Peyer's patch (tissue), 4 donors: ENCODE data around the gene ARMC9. TPM values are rescaled to one million over a fixed set of nuclear protein-coding genes. Genes with fewer than 3 reads are reported as not detected.

ENCODE experiments used
- DNase-seq, 3 donors: peaks; one replicate each; pipeline ENCODE4 v3.0.0-alpha.2; 2017 to 2019
- H3K27ac ChIP-seq, 4 donors: fragments of 200-600 bp; sonication (generic); one replicate each; pipeline ENCODE4 v1.5.1; 2016 to 2019
- H3K27me3 ChIP-seq, 2 donors: fragments of 200-600 bp; sonication (generic); one replicate each; pipeline ENCODE4 v1.5.1; 2019
- H3K36me3 ChIP-seq, 3 donors: fragments of 200-600 bp; sonication (generic); one replicate each; pipeline ENCODE4 v1.5.1; 2016 to 2019
- H3K4me1 ChIP-seq, 4 donors: fragments of 200-600 bp; sonication (generic); one replicate each; pipeline ENCODE4 v1.5.1; 2016 to 2019
- H3K4me3 ChIP-seq, 4 donors: fragments of 200-600 bp; sonication (generic); 1 replicate in 3 of 4; 2 replicates in 1 of 4; pipeline ENCODE4 v1.5.1; 2016 to 2019; ENCODE audit warnings: mild to moderate bottlenecking in 1 of 4
- H3K9me3 ChIP-seq, 4 donors: fragments of 200-600 bp; sonication (generic); one replicate each; pipeline ENCODE4 v1.5.1; 2016 to 2019; ENCODE audit warnings: mild to moderate bottlenecking in 1 of 4
- CTCF ChIP-seq, 6 experiments: fragments of 450-650 bp in 4 of 6; fragments of 200-600 bp in 2 of 6; sonication (generic) in 1 of 6; IDR thresholded peaks; one replicate each; pipeline ENCODE4 v1.5.1; 2017 to 2019; ENCODE audit warnings: antibody characterized with exemption in 6 of 6, mild to moderate bottlenecking in 3 of 6, moderate library complexity in 1 of 6
- POLR2A ChIP-seq, 2 donors: fragments of 450-650 bp; IDR thresholded peaks; one replicate each; pipeline ENCODE4 v1.5.1; 2017; ENCODE audit warnings: antibody characterized with exemption in 2 of 2, mild to moderate bottlenecking in 2 of 2, moderate library complexity in 2 of 2
- total RNA-seq, 4 donors: library from RNA; depleted of rRNA; stranded (reverse); fragments of >200 nt; gene quantifications; one replicate each; pipeline ENCODE4 v1.1.0, GENCODE V29; 2016

Gene ARMC9
- total RNA-seq, 4 donors from 2014 or later, result 3.3 to 15.7 (median 10.5) TPM

- H3K4me3 ChIP-seq, result no peak overlapping the region
- DNase-seq, result no peak
- H3K27me3 ChIP-seq, result no peaks in the 10 kb centered on the region
- H3K27ac ChIP-seq, result no peak overlapping the region
- TF ChIP-seq CTCF (IDR thresholded peaks at IDR 0.05), result no peak
- TF ChIP-seq POLR2A (IDR thresholded peaks at IDR 0.05), result no peak
- no peaks in the 10 kb centered on the region for H3K9me3 ChIP-seq
- peaks cover 0 to 8% (median 0%) of the 10 kb centered on the region in 4 donors for H3K4me1 ChIP-seq
- no peaks in the 10 kb centered on the region for H3K36me3 ChIP-seq
These were observed 108.5 kb downstream of the ARMC9 start for GRCh38 chr2:231306791-231307393.

- H3K9me3 ChIP-seq, result no peaks in the 10 kb centered on the region
- DNase-seq, result no peak
- H3K27ac ChIP-seq, result no peak overlapping the region
- H3K27me3 ChIP-seq, result no peaks in the 10 kb centered on the region
- TF ChIP-seq POLR2A (IDR thresholded peaks at IDR 0.05) (no peak), CTCF (IDR thresholded peaks at IDR 0.05) (no peak)
- H3K36me3 ChIP-seq, result no peaks in the 10 kb centered on the region
- peaks cover 0 to 8% (median 0%) of the 10 kb centered on the region in 4 donors for H3K4me1 ChIP-seq
- no peak overlapping the region for H3K4me3 ChIP-seq
These were observed 109.8 kb downstream of the ARMC9 start for GRCh38 chr2:231308219-231308618.

- TF ChIP-seq POLR2A (IDR thresholded peaks at IDR 0.05), result no peak
- TF ChIP-seq CTCF (IDR thresholded peaks at IDR 0.05), result no peak
- Histone ChIP-seq H3K27ac (no peak overlapping the region), H3K4me1 (peaks cover 0 to 8% (median 0%) of the 10 kb centered on the region in 4 donors), H3K4me3 (no peak overlapping the region), H3K27me3 (no peaks in the 10 kb centered on the region), H3K9me3 (no peaks in the 10 kb centered on the region), H3K36me3 (no peaks in the 10 kb centered on the region)
- no peak for DNase-seq
These were observed 110.4 kb downstream of the ARMC9 start for GRCh38 chr2:231308631-231309428.

- no peaks in the 10 kb centered on the region for H3K27me3 ChIP-seq
- no peak overlapping the region for H3K27ac ChIP-seq
- H3K36me3 ChIP-seq, result no peaks in the 10 kb centered on the region
- H3K4me1 ChIP-seq, result no peaks in the 10 kb centered on the region
- TF ChIP-seq POLR2A (IDR thresholded peaks at IDR 0.05) (no peak), CTCF (IDR thresholded peaks at IDR 0.05) (no peak)
- DNase-seq, result no peak
- H3K4me3 ChIP-seq, result no peak overlapping the region
- H3K9me3 ChIP-seq, result no peaks in the 10 kb centered on the region
These were observed 113.6 kb downstream of the ARMC9 start for GRCh38 chr2:231312066-231312465.

GRCh38 chr2:231315896-231316295 lies 117.5 kb downstream of the ARMC9 start:
- H3K4me3 ChIP-seq, result no peak overlapping the region
- H3K9me3 ChIP-seq, result no peaks in the 10 kb centered on the region
- H3K27me3 ChIP-seq, result no peaks in the 10 kb centered on the region
- H3K27ac ChIP-seq, result no peak overlapping the region
- peaks cover 0 to 7% (median 0%) of the 10 kb centered on the region in 4 donors for H3K4me1 ChIP-seq
- TF ChIP-seq CTCF (IDR thresholded peaks at IDR 0.05), result no peak
- TF ChIP-seq POLR2A (IDR thresholded peaks at IDR 0.05), result no peak
- DNase-seq, result no peak
- H3K36me3 ChIP-seq, result no peaks in the 10 kb centered on the region
